Erythroblast (primary cell): ENCODE data around the gene SRSF2.
"Not testable (repeated sequence)": the region's sequence is repeated elsewhere in the genome, so short reads cannot be mapped to it uniquely, and the experiment has no call there.

Experiments
- DNase-seq, 2 experiments: peaks; one replicate each; lab custom pipeline; 2025; lab: John Stamatoyannopoulos, UW
- GATA1 ChIP-seq: IDR thresholded peaks from 2 replicates; pipeline ENCODE4 v1.6.1; 2011; ENCODE audit warnings: low read depth, mild to moderate bottlenecking, control low read depth, low read length, moderate library complexity
- POLR2A ChIP-seq: IDR thresholded peaks from 2 replicates; pipeline ENCODE4 v1.6.1; 2011; ENCODE audit warnings: mild to moderate bottlenecking, low read length

Gene SRSF2

DNA sequence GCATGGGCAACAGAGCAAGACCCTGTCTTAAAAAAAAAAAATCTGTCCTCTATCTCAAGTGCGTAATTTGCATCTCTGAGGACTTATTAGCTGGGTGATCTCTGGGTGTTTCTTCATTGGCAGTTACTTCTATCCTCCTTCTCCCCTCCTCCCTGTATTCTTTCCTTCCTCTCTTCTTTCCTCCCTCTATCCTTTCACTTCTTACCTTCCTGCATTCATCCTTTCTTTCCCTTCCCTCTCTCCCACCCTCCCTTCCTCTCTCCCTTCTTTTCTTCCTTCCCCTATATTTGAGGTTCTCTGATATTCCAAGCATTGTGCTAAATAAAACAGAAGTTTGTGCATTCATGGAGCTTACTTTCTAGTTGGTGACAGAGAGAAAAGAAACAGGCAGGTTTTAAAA lies 11.5 kb upstream of the SRSF2 start:
- no peak for TF ChIP-seq GATA1
- no peak for TF ChIP-seq POLR2A

DNA sequence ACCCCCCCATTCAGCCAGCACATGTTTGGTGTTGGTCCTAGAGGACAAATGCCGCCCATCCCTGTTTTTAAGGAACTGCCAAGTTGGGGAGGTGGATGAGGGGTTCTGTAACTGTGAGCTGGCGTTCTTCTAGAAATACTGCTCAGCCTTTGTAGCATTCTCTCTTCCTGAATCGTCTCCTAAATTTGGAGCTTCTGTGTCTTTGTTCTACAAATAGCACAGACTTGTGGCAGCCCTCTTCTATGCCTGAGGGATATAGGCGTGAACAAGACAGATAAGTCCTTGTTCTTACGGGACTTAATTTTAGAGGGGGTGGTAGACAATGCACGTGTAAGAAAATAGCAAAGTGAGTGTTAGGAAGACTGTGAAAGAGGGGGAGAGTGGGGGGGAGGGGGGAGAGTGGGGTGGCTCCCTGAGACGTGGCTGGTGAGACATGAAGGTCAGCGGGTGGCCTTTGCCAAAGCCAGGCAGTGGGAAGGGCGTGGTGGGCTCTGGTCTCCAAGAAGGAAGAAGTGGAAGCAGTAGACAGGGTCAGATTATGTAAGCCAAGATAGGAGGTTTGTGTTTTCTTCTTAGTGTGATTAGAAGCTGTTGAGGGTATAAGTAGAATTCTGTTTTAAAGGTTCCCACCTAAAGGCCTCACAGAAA lies 10.7 kb upstream of the SRSF2 start:
- no peak for DNase-seq
- TF ChIP-seq GATA1 (no peak), POLR2A (no peak)

More for the DNA sequence above, 11.5 kb upstream of the SRSF2 start:
- DNase-seq, result no peak

DNA sequence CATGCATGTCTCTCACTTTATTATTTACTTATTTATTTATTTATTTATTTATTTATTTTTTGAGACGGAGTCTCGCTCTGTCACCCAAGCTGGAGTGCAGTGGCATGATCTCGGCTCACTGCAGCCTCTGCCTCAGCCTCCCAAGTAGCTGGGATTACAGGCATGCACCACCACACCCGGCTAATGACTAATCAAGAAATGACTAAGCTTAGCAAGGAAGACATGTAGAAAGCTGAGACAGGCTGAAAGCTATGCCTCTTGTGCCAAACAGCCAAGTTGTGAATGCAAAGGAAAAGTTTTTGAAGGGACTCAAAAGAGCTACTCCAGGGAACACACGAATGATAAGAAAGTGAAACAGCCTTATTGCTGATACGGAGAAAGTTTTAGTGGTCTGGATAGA lies 8.7 kb upstream of the SRSF2 start:
- DNase-seq, result peak in 1 of 2 experiments; percentile 43

DNA sequence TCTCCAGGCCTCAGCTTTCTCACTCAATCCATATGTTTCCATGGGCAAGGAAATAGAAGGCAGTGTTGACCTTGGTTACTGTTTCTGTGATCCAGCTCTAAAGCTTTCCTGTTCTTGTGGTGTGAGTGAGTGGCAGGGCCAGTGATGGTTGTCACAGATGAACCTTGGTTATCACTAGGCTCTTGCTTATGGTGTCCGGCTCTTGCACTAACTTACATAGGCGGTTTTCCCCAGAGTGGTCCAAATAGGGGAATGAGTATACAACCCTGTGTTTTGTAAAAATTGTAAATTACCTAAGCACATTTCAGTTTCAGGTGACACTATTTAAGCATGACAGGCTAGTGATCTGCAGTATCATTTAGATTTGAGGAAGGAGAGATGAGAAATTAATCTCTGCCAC lies 7.6 kb upstream of the SRSF2 start:
- TF ChIP-seq POLR2A (no peak), GATA1 (no peak)
- DNase-seq, result no peak

DNA sequence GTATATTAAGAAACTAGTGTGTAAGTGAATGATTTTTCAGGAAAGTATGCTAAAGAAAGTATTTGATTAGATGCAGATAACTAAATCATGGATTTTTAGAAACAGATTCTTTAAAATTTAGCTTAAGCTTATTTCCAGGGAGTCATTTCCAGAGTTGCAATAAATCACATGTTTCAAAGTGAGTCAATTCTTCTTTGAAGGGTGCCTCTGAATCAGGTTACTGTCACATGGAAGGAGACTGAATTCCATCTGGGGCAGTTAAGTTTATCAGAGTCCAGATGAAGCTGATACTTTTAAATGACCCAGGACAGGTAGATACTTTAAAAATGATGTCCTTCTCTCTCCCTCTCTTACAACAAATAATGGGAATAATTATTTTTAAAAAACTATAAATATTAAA lies 5.8 kb upstream of the SRSF2 start:
- TF ChIP-seq POLR2A (no peak), GATA1 (no peak)
- DNase-seq, result no peak

DNA sequence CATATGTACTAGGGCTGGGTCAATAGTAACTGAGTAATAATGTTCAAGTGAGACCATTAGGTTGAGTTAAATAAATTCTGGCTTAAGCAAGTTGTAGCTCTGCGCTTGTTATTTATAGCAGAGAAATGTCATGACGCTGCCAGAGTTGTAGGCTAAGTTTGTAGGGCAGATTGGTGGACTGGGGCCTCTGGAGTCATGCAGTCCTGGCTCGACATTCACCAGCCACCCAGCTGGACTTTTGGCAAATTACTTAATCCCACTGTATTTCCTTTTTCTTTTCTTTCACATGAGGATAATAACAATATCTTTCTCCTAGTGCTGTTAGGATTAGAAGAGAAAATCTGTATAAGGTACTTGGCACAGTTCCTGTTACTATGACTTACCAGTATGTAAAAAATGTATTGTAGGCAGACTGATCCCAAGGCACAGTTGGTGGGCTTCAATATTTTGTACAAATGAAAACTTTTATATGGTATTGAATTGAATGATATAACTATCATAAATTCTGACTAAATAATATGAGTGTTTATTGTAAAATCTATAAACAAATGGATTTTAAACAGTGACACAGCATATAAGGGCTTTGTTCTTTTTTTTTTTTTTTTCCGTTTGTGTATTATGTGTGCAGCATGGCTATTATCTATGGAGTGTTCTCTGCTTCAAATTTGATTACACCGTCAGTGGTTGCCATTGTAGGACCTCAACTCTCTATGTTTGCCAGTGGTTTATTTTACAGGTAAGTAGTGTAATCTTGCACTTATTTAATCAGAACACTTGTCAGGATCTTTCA lies 3.4 kb upstream of the SRSF2 start:
- DNase-seq, result no peak
- no peak for TF ChIP-seq GATA1
- TF ChIP-seq POLR2A, result no peak

DNA sequence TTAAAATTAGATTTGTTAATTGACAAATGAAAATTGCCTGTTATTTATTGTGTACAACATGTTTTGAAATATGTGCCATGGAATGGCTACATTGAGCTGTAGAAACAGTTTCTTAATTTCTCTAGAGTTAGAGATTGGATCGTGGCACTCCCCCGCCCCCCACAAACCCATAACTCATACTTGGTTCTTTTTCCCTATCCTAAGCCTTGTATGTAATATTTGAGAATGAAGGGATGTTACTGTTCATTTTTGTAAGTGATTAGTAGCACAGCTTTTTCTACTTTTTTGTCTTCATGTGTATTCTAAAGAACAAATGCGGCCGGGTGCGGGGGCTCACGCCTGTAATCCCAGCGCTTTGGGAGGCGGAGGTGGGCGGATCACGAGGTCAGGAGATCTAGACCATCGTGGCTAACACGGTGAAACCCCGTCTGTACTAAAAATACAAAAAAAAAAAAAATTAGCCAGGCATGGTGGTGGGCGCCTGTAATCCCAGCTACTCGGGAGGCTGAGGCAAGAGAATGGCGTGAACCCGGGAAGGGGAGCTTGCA lies 2.5 kb upstream of the SRSF2 start:
- DNase-seq, result not testable (repeated sequence)

DNA sequence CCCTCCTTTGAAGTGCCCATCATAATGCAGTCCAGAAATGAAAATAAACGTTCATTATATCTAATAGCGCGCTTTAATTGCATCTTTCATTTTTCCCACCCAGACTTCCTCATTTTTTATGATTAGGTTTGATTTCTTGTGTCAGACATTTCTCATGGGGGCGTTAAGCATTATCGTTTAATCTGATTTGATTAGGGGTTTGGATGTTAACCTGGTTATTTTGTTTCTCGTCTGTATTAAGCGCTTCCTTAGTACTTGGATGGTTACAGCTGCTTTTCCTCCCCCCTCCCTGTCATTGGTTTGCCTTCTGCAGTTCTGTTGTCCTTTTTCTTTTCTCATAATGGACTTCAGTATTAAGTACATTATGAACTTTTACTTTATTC lies 1.3 kb upstream of the SRSF2 start:
- peak; percentile 38 to 60 for DNase-seq
- no peak for TF ChIP-seq POLR2A
- TF ChIP-seq GATA1, result no peak

DNA sequence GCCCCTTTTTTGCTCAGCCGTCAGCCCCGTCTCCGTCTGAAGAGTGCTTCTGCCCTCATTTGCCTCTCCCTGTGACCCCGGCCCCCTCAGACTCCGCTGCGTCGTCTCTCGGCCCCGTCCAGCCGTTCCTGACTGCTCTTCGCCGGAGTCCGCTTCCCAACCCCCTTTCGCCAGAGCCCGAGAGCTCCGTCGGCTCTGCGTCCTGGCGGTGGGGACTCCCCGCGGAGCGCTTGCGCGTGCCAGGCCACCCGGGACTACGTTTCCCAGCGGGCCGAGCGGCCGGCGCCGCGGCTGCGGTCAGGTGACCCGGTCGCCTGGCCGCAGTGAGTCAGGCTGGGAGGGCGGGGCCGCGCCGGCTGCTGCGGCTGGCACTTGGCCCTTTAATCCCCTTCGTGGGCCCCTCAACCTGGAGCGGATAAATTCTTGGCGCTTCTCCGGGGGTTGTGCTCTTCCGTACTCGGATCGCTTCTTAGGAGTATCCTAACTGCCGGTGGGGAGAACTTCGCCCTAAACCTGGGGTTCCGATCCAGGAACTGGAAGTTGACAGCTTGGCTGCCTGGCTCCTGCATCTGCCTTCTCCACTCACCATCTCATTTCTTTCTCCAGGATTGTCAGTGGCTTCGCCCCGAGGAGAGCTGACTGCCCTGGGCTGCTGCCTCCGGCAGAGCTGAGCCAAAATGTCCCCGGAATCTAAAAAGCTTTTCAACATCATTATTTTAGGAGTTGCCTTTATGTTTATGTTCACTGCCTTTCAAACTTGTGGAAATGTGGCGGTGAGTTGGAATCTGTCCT lies 741 bp upstream of the SRSF2 start, which contains the start of gene MFSD11:
MFSD11 (plus strand) TSS at position 444 of the 792 bp plus-strand sequence; CDS start at position 678, 234 bp downstream.
- DNase-seq, result peak; percentile 97 to 98
- TF ChIP-seq POLR2A, result peak; percentile 90
- no peak for TF ChIP-seq GATA1

DNA sequence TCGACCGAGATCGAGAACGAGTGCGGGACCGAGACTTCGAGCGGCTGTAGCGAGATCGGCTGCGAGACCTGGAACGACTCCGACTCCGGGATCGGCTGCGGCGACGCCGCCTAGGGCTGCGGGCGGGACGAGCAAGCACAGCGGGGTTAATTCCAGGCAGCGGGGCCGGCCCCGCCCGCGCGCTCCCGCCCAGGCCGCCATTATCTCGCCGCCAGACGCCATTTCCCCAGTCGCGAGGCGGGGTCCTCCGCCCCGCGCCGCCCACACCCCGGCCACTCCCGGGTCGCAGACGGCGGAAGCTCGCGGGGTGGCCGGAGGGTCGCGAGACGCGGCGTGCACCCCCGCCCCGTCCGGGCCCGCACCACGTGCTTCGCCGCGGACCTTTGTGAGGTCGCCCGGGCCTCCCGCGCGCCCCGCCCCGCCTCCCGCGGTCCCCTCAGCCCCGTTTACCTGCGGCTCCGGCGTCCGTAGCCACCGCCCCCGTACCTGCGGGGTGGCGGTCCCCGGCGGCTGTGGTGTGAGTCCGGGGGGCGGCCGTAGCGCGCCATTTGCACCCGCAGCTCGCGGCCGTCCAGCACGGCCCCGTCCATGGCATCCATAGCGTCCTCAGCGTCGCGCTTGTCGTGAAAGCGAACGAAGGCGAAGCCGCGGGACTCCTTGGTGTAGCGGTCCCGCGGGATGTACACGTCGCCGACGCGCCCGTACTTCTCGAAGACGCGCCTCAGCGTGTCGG lies 616 bp downstream of the SRSF2 start:
- DNase-seq, result peak; percentile 87 to 93
- TF ChIP-seq POLR2A (no peak), GATA1 (no peak)

DNA sequence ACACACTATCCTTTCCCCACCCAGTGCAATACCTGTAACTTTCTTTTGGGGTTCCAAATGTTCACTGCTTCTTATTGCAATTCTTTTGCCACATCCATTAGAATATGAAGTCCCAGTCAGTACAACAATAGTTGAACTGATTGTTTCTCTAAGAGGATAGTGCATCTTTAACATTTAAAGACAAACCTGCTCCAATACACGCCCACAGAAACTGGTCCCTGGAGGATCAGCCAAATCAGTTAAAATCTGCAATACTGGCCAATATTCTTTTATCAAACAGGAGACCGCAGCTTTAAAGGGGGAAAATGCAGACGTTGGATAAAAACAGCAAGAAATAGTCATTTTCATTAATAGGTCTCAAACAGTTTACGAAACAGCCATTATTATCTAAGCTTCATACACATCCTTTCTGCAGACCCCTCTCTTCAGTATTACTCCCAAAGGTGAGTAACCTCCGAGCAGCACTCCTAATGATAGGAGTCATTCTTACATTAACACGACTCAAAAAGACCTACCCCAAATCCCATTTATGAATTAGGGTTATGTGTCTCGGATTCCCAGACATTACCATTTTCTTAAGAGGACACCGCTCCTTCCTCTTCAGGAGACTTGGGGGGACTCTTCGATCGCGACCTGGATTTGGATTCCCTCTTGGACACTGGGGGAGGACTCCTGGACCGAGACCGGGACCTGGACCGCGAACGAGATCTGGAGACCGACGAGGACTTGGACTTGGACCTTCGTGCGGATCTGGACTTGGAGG lies 1.4 kb downstream of the SRSF2 start:
- TF ChIP-seq POLR2A (no peak), GATA1 (no peak)
- peak; percentile 53 to 67 for DNase-seq

DNA sequence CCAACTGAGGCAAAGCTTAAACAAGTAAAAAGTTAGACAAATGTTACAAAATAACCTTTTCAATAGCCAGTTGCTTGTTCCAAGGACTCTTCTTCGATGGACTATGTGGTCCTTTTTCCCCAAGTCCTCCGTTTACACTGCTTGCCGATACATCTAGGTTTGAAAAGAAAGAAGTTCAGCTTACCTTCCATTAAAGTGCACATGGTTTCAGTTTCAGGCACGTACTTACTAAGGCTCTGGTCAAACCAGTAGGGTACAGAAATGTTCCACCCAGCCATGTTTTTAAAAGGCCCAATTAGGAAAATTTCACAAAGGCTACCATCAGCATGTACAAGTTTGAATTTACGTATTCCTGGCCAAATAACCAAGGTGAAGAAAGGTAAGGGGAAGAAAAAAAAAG lies 2.1 kb downstream of the SRSF2 start:
- no peak for TF ChIP-seq POLR2A
- TF ChIP-seq GATA1, result no peak

More for the DNA sequence above, 2.1 kb downstream of the SRSF2 start:
- DNase-seq, result peak; percentile 62 to 68
